GM21526 (cell line): ENCODE measurements around the gene RRAGA.
A peak's percentile ranks its signal among the peaks of the same experiment; 100 is the strongest.
"Not testable (repeated sequence)": the region's sequence is repeated elsewhere in the genome, so short reads cannot be mapped to it uniquely, and the experiment has no call there.

Experiments used
- ATAC-seq: cut with Tn5 transposase; IDR thresholded peaks from one replicate; pipeline ENCODE4 v1.9.1; 2021; ENCODE audit warnings: moderate library complexity; ENCODE audit not compliant: unreplicated experiment, low FRiP score

RRAGA gene

DNA sequence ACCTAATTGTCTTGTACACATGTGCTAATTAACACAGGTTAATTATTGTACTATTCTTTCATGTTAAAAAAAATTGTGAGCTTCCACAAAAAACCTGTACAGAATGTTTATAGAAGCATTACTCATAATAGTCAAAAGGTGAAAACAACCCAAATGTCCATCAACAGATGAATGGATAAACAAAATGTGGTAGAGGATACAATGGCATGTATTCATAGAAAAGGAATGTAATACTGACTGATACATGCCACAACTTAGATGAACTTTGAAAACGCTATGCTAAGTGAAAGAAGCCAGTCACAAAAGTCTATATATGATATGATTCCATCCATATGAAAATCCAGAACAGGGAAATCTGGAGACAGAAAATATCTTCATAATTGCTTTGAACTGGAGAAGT lies 25.6 kb downstream of the RRAGA start:
- ATAC-seq = no peak

DNA sequence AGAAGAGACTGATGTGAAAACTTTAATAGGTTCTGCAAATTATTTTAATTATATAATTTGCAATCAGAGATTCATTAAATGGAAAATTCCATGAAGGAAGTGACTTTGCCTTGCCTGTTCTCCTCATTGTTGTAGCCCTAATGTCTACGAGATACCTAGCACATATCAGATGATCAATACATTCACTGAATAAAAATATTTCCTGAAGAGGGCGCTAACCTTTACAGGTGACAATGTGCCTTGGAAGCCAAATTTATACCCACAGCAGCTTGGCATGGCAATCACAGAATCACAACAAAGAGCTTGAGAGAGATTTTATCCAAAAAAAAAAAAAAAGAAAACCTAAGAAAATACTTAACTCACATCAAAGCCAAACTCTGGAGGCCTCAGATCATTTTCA lies 36.1 kb downstream of the RRAGA start:
- ATAC-seq = peak; percentile 61

DNA sequence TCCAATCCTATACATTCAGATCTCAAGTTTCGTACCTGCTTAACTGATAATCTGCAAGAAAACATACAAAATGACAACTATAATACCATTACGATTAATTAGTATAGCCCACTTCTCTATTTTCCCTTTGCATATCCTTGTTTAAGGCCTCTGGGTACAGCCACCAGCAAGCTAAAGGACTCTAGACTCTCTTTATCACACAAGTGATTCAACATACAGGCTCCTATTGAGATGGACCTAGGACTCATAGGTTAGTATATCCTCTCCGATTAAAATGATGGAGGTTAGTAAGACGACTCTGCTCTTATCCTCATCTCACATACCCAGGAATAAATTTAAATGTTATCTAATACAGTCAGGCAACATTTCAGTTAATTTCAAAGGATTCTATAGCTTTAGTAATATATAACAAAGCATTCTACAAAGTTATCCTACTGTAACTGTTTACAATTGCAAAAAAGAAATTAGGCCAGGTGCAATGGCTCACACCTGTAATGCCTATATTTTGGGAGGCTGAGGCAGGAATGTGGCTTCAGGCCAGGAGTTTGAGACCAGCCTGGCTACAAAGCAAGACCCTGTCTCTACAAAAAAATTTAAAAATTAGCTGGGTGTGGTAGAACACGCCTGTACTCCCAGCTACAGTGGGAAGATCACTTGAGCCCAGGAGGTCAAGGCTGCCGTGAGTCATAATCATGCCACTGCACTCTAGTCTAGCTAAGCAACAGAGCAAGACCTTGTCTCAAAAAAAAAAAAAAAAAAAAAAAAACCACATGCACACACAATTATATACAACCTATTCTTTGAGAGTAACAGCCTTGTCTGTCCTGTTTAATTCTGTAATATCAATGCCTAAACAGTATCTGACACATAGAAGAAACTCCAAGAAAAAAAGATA lies 38.1 kb downstream of the RRAGA start:
- no peak for ATAC-seq

DNA sequence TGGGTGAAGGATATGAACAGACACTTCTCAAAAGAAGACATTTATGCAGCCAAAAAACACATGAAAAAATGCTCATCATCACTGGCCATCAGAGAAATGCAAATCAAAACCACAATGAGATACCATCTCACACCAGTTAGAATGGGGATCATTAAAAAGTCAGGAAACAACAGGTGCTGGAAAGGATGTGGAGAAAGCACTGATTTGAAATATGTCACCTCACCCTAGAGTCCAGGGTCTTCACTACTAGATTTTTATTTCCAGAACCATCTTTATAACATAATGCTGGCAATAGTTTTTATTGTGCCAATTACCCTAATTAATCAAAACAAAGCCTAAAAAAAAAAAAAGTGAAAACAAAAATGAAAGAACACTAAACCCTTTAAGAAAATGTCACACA lies 48.2 kb downstream of the RRAGA start:
- not testable (repeated sequence) for ATAC-seq
